ENCODE results near the gene NPHP1.
A peak's percentile ranks its signal among the peaks of the same experiment; 100 is the strongest.
"Not testable (repeated sequence)": the region's sequence is repeated elsewhere in the genome, so short reads cannot be mapped to it uniquely, and the experiment has no call there.

NPHP1 gene

GRCh38 chr2:110113961-110114591 lies 90.7 kb downstream of the NPHP1 start:
- H3K27me3 Mint-ChIP-seq (ENCODE audit: low read depth) = peaks cover 69% of the 10 kb centered on the region
- no peak overlapping the region for H3K27ac Mint-ChIP-seq
- peaks cover 5% of the 10 kb centered on the region for H3K9me3 Mint-ChIP-seq
- H3K4me3 Mint-ChIP-seq = no peak overlapping the region
- H3K4me1 Mint-ChIP-seq (ENCODE audit: low read depth) = peaks cover 16% of the 10 kb centered on the region
- DNase-seq (ENCODE audit: low spot score) = no peak
- no peaks in the 10 kb centered on the region for H3K36me3 Mint-ChIP-seq (ENCODE audit: low read depth)

- H3K27me3 Mint-ChIP-seq (ENCODE audit: low read depth) = peaks cover 48% of the 10 kb centered on the region
- DNase-seq (ENCODE audit: low spot score) = not testable (repeated sequence)
These were observed 96.5 kb downstream of the NPHP1 start for GRCh38 chr2:110108291-110108690.

DNA sequence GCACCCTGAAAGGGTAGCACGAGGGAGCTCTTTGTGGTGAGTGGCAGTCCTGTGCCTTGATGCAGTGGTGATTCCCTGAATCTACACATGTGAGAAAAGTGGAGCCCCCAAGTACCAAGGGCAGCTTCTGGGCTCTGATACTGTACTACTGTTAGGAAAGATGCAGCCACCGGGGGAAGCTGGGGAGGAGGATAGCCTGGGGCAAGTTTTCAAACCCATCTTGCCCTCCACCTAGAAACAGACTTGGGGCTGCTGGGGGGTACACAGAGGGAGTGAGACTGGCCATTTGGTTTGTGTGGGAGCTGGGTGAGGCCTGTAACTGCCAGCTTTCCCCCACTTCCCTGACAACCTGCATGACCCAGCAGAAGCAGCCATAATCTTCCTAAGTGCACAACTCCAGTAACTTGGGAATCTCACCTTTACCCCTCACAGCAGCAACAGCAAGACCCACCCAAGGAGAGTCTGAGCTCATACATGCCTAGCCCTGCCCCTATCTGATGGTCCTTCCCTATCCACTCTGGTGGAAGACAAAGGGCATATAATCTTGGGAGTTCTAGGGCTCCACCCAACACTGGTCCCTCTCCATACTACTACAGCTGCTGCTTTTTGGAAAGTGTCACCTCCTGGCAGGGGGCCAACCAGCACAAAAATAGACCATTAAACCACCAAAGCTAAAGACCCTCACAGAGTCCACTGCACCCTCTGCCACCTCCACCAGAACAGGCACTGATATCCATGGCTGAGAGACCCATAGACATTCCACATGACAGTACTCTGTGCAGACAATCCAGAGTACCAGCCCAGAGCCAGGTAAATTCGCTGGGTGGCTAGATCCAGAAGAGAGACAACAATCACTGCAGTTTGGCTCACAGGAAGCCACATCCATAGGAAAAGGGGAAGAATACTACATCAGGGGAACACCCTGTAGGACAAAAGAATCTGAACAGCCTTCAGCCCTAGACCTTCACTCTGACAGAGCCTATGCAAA lies 97.4 kb downstream of the NPHP1 start:
- Mint-ChIP-seq H3K36me3 (ENCODE audit: low read depth) (no peaks in the 10 kb centered on the region), H3K27me3 (ENCODE audit: low read depth) (peaks cover 45% of the 10 kb centered on the region), H3K9me3 (peaks cover 5% of the 10 kb centered on the region), H3K27ac (no peak overlapping the region), H3K4me1 (ENCODE audit: low read depth) (peaks cover 10% of the 10 kb centered on the region), H3K4me3 (no peak overlapping the region)
- no peak for DNase-seq (ENCODE audit: low spot score)

More at GRCh38 chr2:110108291-110108690, 96.5 kb downstream of the NPHP1 start:
- H3K9me3 Mint-ChIP-seq; H3K27ac Mint-ChIP-seq; H3K4me1 Mint-ChIP-seq (ENCODE audit: low read depth); H3K4me3 Mint-ChIP-seq; H3K36me3 Mint-ChIP-seq (ENCODE audit: low read depth): not testable (repeated sequence)

GRCh38 chr2:110106642-110107041 lies 98.2 kb downstream of the NPHP1 start:
- peaks cover 13% of the 10 kb centered on the region for H3K4me1 Mint-ChIP-seq (ENCODE audit: low read depth)
- no peak overlapping the region for H3K27ac Mint-ChIP-seq
- H3K9me3 Mint-ChIP-seq = peaks cover 5% of the 10 kb centered on the region
- H3K36me3 Mint-ChIP-seq (ENCODE audit: low read depth) = no peaks in the 10 kb centered on the region
- no peak overlapping the region for H3K4me3 Mint-ChIP-seq
- DNase-seq (ENCODE audit: low spot score) = no peak
- H3K27me3 Mint-ChIP-seq (ENCODE audit: low read depth) = peaks cover 43% of the 10 kb centered on the region

DNA sequence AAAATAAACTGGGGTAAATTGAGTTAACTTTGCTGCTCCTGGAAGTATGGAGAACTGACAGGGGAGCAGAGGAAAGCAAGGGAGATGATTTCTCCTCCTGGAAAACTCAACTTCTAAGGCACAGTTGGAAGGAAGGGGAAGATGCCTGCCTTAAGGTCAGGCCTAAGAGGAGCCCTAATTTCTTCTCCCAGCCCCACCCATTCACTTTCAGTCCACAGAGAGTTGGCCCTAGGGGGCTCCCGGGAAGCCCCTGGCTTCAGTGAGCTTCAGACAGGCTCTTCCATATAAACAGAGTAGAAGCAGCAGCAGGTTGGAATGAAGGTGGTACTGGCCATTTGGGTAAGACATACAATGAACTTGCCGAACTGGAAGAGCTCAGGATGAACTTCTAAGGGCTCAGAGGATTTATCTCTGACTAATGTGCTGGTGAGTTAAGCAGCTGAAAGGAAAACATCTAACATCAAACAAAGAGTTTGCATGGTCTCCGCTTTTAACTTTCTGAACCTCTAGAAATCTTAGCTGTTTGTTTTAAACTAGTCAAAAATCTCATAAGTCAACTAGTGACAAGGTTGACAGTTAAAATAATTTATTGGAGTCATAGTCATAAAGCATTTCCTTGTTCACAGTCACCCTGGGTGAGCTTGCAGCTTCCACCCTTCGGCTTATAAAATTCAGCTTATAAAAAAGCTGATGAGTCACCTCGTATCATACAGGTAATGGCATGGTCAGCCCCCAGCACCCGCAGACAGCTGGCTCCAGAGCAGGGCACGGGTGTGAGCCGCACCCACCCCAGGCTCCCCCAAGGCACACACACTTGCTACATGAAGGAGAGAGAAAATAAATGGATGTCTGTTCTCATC lies 99.0 kb downstream of the NPHP1 start:
- H3K4me1 Mint-ChIP-seq (ENCODE audit: low read depth) = peaks cover 20% of the 10 kb centered on the region
- DNase-seq (ENCODE audit: low spot score) = no peak
- no peaks in the 10 kb centered on the region for H3K36me3 Mint-ChIP-seq (ENCODE audit: low read depth)
- H3K27me3 Mint-ChIP-seq (ENCODE audit: low read depth) = peaks cover 37% of the 10 kb centered on the region
- H3K4me3 Mint-ChIP-seq = no peak overlapping the region
- peaks cover 5% of the 10 kb centered on the region for H3K9me3 Mint-ChIP-seq
- no peak overlapping the region for H3K27ac Mint-ChIP-seq

DNA sequence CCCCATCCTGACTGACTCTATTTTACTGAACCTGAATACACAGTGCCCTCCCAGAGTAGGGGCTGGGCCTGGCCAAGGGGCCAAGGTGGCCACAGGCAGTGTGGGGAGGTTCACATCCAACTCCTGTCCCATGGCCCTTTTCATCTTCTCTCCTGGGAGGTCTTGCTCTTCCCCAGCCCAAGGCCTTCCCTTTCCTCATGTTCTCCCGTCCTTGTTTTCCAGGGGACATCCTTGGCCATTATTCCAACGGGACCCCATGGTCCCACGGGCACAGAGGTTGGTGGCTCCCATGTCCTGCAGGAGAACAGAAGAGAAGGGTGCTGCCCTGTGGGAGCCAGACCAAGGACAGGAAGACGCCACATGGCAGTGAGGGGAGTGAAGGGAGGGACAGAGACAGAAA lies 99.6 kb downstream of the NPHP1 start:
- H3K27me3 Mint-ChIP-seq (ENCODE audit: low read depth) = peaks cover 32% of the 10 kb centered on the region
- H3K9me3 Mint-ChIP-seq = peaks cover 2% of the 10 kb centered on the region

DNA sequence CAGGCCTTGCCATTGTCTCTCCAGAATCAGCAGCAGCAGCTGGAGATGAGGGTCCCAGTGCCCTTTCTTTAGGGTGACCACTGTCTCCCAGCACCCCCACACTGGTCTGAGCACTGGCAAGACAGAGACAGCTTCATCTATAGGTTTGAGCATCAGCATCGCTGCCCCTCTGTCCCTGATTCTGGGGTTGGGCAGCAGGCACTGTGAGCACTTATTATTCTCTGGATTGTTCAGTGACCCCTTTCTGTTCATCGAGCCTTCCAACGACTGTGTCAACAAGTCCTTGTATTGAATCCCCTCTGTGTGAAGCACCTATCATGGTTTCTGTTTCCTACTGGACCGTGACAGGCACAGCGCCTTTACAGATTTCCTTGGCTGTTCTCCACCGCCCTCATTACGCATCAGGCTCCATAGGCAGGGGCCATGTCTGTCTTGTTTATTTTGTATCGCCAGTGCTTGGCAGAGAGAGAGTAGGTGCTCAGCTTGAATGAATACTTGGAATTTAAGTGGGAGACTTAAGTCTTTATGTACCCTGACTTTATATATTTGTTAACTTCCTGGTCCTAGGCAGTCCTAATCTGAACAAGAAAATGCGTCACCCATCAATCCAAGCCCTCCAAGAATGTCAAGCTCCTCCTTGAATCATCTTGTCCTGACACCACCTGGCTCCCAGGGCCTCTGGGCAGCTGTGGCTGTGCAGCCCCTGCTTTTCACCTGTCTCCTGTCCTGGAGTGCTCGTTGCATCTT lies 100.6 kb downstream of the NPHP1 start:
- Mint-ChIP-seq H3K27me3 (ENCODE audit: low read depth) (peaks cover 26% of the 10 kb centered on the region), H3K27ac (no peak overlapping the region), H3K36me3 (ENCODE audit: low read depth) (no peaks in the 10 kb centered on the region), H3K9me3 (no peaks in the 10 kb centered on the region), H3K4me3 (no peak overlapping the region), H3K4me1 (ENCODE audit: low read depth) (peaks cover 12% of the 10 kb centered on the region)
- no peak for DNase-seq (ENCODE audit: low spot score)

More for the DNA sequence above, 99.6 kb downstream of the NPHP1 start:
- DNase-seq (ENCODE audit: low spot score) = no peak
- Mint-ChIP-seq H3K4me3 (no peak overlapping the region), H3K36me3 (ENCODE audit: low read depth) (no peaks in the 10 kb centered on the region), H3K4me1 (ENCODE audit: low read depth) (peaks cover 19% of the 10 kb centered on the region), H3K27ac (no peak overlapping the region)

DNA sequence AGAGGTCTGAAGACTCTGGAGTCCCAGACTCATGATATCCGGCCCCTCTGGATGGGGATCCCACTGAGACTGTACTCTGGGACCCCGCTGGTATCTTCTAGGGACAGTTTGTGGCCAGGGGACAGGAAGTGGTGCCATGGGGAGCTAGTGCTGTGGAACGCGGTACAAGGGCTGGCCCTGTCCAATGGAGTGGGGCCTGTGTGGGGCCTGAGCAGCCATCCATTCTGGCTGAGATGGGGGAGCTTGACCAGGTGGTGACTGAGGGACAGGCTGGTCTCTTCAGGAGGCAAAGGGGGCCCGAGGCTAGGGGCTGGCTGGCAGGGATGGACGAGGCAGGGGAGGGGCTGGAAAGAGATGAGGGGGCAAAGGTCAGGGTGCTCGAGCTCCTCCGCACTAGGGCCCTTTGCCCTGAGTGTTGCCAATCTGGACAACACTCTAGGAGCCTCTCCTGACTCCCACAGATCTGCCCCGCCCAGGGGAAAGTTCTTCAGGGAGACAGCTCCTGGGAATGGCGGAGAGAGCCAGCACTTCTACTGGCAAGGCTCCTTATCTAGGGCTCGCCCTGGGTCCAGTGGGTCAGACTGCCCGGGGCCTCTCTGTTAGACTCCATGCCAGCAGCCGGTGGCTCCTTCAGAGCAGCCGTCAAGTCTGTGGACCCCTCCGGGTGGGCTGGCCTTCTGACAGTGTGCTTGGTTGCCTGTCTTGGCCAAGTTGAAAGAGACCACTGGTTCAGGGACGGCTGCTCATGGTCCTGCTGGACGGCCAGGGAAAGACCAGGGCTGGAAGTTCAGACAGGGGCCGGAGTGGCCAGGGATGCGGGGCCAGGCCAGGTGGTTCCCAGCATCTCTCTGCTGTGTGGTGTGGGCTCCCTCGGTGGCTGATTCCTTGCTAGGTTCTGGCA lies 101.5 kb downstream of the NPHP1 start:
- Mint-ChIP-seq H3K9me3 (no peaks in the 10 kb centered on the region), H3K27ac (no peak overlapping the region), H3K27me3 (ENCODE audit: low read depth) (peaks cover 26% of the 10 kb centered on the region), H3K36me3 (ENCODE audit: low read depth) (no peaks in the 10 kb centered on the region), H3K4me3 (no peak overlapping the region), H3K4me1 (ENCODE audit: low read depth) (peaks cover 12% of the 10 kb centered on the region)
- DNase-seq (ENCODE audit: low spot score) = no peak

DNA sequence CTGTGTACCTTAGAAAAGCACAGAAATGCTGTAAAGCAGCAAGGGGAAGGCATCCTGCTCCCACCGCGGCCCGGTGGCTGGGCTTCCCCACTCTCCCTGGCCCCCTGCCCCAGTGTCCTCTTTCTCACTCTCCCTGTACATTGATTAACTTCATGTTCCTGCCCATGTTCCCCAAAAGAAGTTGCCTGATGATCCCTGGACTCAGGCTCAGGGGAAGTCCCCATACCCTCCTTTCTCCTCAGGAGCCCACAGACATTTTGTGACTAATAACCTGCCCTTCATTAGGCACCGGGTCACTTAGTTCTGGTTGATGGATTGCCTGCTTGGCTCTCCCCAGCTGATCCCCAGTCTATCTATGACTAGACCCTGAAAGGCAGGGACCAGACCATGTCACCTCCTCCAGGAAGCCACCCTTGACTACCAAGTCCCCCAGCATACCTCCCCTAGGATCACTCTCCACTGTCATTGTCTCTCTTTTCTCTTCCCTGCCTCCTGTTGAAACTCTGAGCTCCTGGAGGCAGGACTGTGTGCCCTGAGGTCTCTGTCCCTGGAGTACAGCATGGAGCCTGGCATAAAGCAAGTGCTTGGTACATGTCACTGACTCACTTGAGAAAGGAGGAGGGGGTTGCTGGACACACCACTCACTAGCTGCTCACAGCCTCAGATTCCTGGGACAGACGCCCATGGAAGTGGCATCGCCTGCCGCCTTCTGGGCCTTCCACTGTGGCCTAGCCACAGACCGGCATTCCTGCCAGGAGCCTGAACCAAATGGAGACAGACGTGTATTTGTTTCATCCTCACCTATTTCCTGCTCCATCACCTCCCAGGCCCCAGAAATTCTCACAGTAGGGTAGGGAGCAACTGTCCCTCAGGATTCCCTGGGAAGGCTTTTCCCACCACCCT lies 102.7 kb downstream of the NPHP1 start:
- Mint-ChIP-seq H3K9me3 (no peaks in the 10 kb centered on the region), H3K4me1 (ENCODE audit: low read depth) (peaks cover 12% of the 10 kb centered on the region), H3K27me3 (ENCODE audit: low read depth) (peaks cover 16% of the 10 kb centered on the region), H3K36me3 (ENCODE audit: low read depth) (no peaks in the 10 kb centered on the region), H3K4me3 (no peak overlapping the region), H3K27ac (peak overlapping the region; percentile 21)
- DNase-seq (ENCODE audit: low spot score) = no peak

DNA sequence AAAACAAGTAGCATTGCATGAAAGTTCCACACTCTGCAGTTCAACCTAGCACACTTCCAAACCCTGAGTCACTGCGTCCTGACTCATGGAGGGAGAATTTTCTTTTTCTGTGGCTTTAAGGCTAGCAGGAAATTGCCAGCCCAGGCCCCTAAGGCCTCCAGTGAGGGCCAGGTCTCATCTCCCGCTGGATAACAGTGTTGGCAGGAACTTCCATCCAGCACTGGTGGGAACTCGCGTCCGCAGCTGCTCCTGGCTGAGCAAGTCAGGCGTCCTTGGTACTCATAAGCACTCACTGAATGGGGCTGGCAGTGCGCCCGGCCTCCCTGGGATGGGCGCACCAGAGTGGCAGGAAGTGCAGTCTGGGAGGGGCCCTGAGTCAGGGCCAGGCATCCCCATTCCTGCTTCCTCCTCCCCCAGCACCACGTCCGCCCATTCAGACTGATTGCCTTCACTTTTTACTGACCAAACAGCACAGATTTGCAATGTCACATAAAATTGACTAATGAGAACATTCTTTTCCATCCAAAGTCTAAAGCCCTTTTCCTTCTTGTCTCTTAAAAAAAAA lies 103.5 kb downstream of the NPHP1 start:
- no peak for DNase-seq (ENCODE audit: low spot score)
- Mint-ChIP-seq H3K9me3 (no peaks in the 10 kb centered on the region), H3K4me3 (no peak overlapping the region), H3K36me3 (ENCODE audit: low read depth) (no peaks in the 10 kb centered on the region), H3K27me3 (ENCODE audit: low read depth) (peaks cover 12% of the 10 kb centered on the region), H3K27ac (no peak overlapping the region), H3K4me1 (ENCODE audit: low read depth) (peaks cover 12% of the 10 kb centered on the region)

DNA sequence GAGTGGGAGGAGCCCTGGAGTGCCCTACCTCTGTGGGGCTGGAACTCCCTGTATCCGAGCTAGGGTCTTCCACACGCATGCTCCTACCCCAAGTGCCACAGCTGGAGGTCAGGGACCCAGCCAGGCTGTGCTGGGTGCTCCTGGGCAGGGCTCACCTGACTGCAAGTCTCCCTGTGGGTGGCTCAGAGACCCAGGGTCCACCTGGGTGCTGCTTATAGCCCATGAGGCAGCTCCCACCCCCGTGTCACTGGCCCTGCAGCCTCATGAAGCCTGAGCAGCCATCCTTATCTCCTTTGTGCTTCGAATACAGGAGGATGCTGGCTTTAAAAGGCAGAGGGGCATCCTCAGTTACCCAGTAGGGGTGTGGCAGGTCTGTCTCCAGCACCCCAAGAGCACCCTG lies 103.9 kb downstream of the NPHP1 start:
- not testable (repeated sequence) for H3K4me3 Mint-ChIP-seq; DNase-seq (ENCODE audit: low spot score); H3K36me3 Mint-ChIP-seq (ENCODE audit: low read depth); H3K9me3 Mint-ChIP-seq; H3K27ac Mint-ChIP-seq
- Mint-ChIP-seq H3K4me1 (ENCODE audit: low read depth) (peaks cover 12% of the 10 kb centered on the region), H3K27me3 (ENCODE audit: low read depth) (peaks cover 10% of the 10 kb centered on the region)
